GM23338 (cell line): ENCODE results near the gene LEFTY1.

Experiments
- EZH2 ChIP-seq: fragments of 200-600 bp; sonication (generic); IDR thresholded peaks from one replicate; pipeline ENCODE4 v1.8.0; 2017; ENCODE audit warnings: antibody characterized with exemption, mild to moderate bottlenecking, low read depth; ENCODE audit not compliant: unreplicated experiment
- EZH2phosphoT487 ChIP-seq: fragments of 200-600 bp; sonication (generic); IDR thresholded peaks from one replicate; pipeline ENCODE4 v1.8.1; 2018; ENCODE audit warnings: antibody characterized with exemption; ENCODE audit not compliant: unreplicated experiment
- POLR2AphosphoS5 ChIP-seq: IDR thresholded peaks from 2 replicates; pipeline ENCODE4 v1.6.1; 2016; ENCODE audit warnings: antibody characterized with exemption, low read depth
- TF ChIP-seq, protein P1 (sequence below), 2 experiments: fragments of 200-600 bp in 1 of 2; sonication (generic) in 1 of 2; conservative IDR thresholded peaks; 2 replicates each; pipeline versions ENCODE4 v1.5.1 to v1.6.1; 2016 to 2017; ENCODE audit warnings: antibody characterized with exemption in 2 of 2, low read depth in 2 of 2, mild to moderate bottlenecking in 2 of 2, moderate library complexity in 1 of 2

DNA sequence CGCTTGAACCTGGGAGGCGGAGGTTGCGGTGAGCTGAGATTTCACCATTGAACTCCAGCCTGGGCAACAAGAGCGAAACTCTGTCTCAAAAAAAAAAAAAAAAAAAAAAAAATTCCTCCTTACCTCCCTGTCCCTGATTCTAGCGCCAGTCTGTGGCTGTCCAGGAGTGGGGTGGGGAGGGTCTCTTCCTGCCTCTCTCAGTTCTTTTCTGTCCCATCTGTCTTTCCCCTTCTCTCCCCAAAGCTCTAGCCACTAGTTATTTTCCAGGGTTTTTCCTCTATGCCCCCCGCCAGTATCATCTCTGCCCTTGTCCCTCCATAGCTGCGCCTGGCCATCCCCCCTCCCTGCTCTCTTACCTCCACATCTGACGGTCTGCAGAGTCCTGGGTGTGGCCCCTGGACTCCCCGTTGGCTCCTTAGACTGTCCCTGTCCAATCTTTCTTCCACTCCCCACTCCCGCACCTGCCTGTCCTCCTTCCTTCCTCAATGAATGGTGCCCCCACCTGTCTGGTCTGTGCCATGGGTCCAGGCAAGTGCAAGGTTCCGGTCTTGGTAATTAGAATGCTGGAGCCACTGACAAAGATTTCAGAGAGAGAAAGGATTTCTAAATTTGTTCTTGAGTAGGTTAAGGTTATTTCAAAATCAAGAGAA, 5.2 kb downstream of the LEFTY1 start:
- TF ChIP-seq, protein P1, sequence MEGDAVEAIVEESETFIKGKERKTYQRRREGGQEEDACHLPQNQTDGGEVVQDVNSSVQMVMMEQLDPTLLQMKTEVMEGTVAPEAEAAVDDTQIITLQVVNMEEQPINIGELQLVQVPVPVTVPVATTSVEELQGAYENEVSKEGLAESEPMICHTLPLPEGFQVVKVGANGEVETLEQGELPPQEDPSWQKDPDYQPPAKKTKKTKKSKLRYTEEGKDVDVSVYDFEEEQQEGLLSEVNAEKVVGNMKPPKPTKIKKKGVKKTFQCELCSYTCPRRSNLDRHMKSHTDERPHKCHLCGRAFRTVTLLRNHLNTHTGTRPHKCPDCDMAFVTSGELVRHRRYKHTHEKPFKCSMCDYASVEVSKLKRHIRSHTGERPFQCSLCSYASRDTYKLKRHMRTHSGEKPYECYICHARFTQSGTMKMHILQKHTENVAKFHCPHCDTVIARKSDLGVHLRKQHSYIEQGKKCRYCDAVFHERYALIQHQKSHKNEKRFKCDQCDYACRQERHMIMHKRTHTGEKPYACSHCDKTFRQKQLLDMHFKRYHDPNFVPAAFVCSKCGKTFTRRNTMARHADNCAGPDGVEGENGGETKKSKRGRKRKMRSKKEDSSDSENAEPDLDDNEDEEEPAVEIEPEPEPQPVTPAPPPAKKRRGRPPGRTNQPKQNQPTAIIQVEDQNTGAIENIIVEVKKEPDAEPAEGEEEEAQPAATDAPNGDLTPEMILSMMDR (conservative IDR thresholded peaks at IDR 0.05; ENCODE audit: low read depth in 2 of 2): peak in 1 of 2 experiments; percentile 38; a peak in 2 of 4 replicates
- TF ChIP-seq EZH2 (no peak), POLR2AphosphoS5 (no peak), EZH2phosphoT487 (no peak)
